GM12878 (cell line): ENCODE data around the gene FOXP1. TPM values are rescaled to one million over a fixed set of nuclear protein-coding genes. Genes with fewer than 3 reads are reported as not detected.

Experiments used
- ATAC-seq: fragments of 200-7000 bp; cut with Tn5 transposase; 3 replicates; pipeline ENCODE4 v1.9.1; 2020; ENCODE audit warnings: mild to moderate bottlenecking, moderate library complexity
- BruUV-seq: library from RNA; stranded (reverse); fragments of 400-500 nt; replicated peaks from 2 replicates; lab custom pipeline; 2021; lab: Mats Ljungman, UMichigan
- CTCF ChIA-PET: fragments of 300-600 bp; sonication (Branson Sonifier 250); formaldehyde crosslinking; extraction: SDS; loops from one replicate; lab custom pipeline; 2021; ENCODE audit warnings: inconsistent platforms; lab: Yijun Ruan, JAX
- POLR2A ChIA-PET: fragments of 350-600 bp; formaldehyde crosslinking; extraction: SDS; loops from one replicate; lab custom pipeline; 2021; ENCODE audit warnings: inconsistent platforms; lab: Charles Lee
- RAD21 ChIA-PET: fragments of 300-600 bp; sonication (Branson Sonifier 250); formaldehyde crosslinking; loops from one replicate; lab custom pipeline; 2023; ENCODE audit warnings: antibody characterized with exemption; ENCODE audit not compliant: unreplicated experiment; lab: Charles Lee
- SMC1A ChIA-PET: fragments of 300-600 bp; sonication (Branson Sonifier 250); formaldehyde crosslinking; loops from one replicate; lab custom pipeline; 2023; ENCODE audit not compliant: unreplicated experiment, uncharacterized antibody; lab: Charles Lee
- DNase-seq: peaks from one replicate; pipeline ENCODE4 v3.0.0-alpha.2; 2011; ENCODE audit warnings: low read depth, low spot score
- FAIRE-seq: peaks from 3 replicates; lab custom pipeline; 2011; peaks lifted over from hg19 to GRCh38; lab: Jason Lieb, UNC
- H2AFZ ChIP-seq: 2 replicates; pipeline ENCODE4 v1.6.0; 2011; ENCODE audit warnings: low read depth, low read length, control low read depth; ENCODE audit not compliant: control insufficient read depth
- H3K27ac ChIP-seq: 2 replicates; pipeline ENCODE4 v1.5.1; 2011; ENCODE audit warnings: control low read depth; ENCODE audit not compliant: control insufficient read depth, insufficient read depth
- H3K27me3 ChIP-seq, 2 experiments: replicated peaks in 1 of 2; 2 replicates each; pipeline versions ENCODE4 v1.6.0 to v1.6.1; 2011; ENCODE audit warnings: low read length in 1 of 2; ENCODE audit not compliant: control insufficient read depth in 2 of 2, insufficient read depth in 2 of 2
- H3K36me3 ChIP-seq, 2 experiments: 2 replicates each; pipeline ENCODE4 v1.5.1; 2011; ENCODE audit warnings: low read length in 1 of 2; ENCODE audit not compliant: control insufficient read depth in 2 of 2, insufficient read depth in 2 of 2
- H3K4me1 ChIP-seq: 2 replicates; pipeline ENCODE4 v1.6.1; 2011; ENCODE audit warnings: mild to moderate bottlenecking, low read length, moderate library complexity, mixed read lengths; ENCODE audit not compliant: control insufficient read depth, insufficient read depth
- H3K4me2 ChIP-seq: 2 replicates; pipeline ENCODE4 v1.6.0; 2011; ENCODE audit warnings: control low read depth; ENCODE audit not compliant: control insufficient read depth, insufficient read depth
- H3K4me3 ChIP-seq: fragments of 200-600 bp; sonication (generic); 2 replicates; pipeline ENCODE4 v1.5.1; 2016
- H3K79me2 ChIP-seq: 2 replicates; pipeline ENCODE4 v1.6.0; 2011; ENCODE audit warnings: low read length; ENCODE audit not compliant: control insufficient read depth, insufficient read depth
- H3K9ac ChIP-seq: 2 replicates; pipeline ENCODE4 v1.8.0; 2011; ENCODE audit warnings: low read length, control low read depth, mixed read lengths; ENCODE audit not compliant: control insufficient read depth, insufficient read depth
- H3K9me3 ChIP-seq: replicated peaks from 3 replicates; pipeline ENCODE4 v1.5.1; 2011; ENCODE audit warnings: mild to moderate bottlenecking, low read length; ENCODE audit not compliant: control insufficient read depth, insufficient read depth
- H4K20me1 ChIP-seq: 2 replicates; pipeline ENCODE4 v1.6.0; 2011; ENCODE audit not compliant: control insufficient read depth, insufficient read depth
- EZH2 ChIP-seq: IDR thresholded peaks from 2 replicates; pipeline ENCODE4 v1.6.1; 2012; ENCODE audit warnings: low read depth, mild to moderate bottlenecking, control low read depth, inconsistent platforms, low read length, borderline replicate concordance; ENCODE audit not compliant: control insufficient read depth
- HSF1 ChIP-seq: fragments of 150-350 bp; IDR thresholded peaks from 2 replicates; pipeline ENCODE4 v1.6.1; 2014; ENCODE audit warnings: mild to moderate bottlenecking, low read depth, low read length
- MTA2 ChIP-seq: fragments of 450-650 bp; IDR thresholded peaks from 2 replicates; pipeline ENCODE4 v1.6.1; 2016; ENCODE audit warnings: low read depth, mild to moderate bottlenecking, moderate library complexity
- PAX8 ChIP-seq: fragments of 450-650 bp; IDR thresholded peaks from 2 replicates; pipeline ENCODE4 v1.6.1; 2017; ENCODE audit warnings: mild to moderate bottlenecking, moderate library complexity
- REST ChIP-seq: IDR thresholded peaks from 2 replicates; pipeline ENCODE4 v1.6.1; 2012; ENCODE audit warnings: mild to moderate bottlenecking, low read depth, low read length
- SMARCA5 ChIP-seq: fragments of 450-650 bp; IDR thresholded peaks from 2 replicates; pipeline ENCODE4 v1.6.1; 2017; ENCODE audit warnings: mild to moderate bottlenecking
- TAF1 ChIP-seq: IDR thresholded peaks from 2 replicates; pipeline ENCODE4 v1.6.1; 2011; ENCODE audit warnings: mild to moderate bottlenecking, low read depth, low read length, borderline replicate concordance
- ZBTB4 ChIP-seq: fragments of 450-650 bp; formaldehyde crosslinking; IDR thresholded peaks from 2 replicates; pipeline ENCODE4 v1.4.0; 2022; ENCODE audit warnings: mild to moderate bottlenecking, moderate library complexity
- ZNF24 ChIP-seq: fragments of 450-650 bp; IDR thresholded peaks from 2 replicates; pipeline ENCODE4 v1.6.1; 2017; ENCODE audit warnings: antibody characterized with exemption, mild to moderate bottlenecking
- WGBS: methylation state at CpG from one replicate; pipeline ENCODE4 v1.1.6; 2016; ENCODE audit warnings: low lambda C conversion rate; ENCODE audit not compliant: insufficient replicate concordance, insufficient coverage; ENCODE audit errors: missing lambda C conversion rate; 5-methylcytosine and 5-hydroxymethylcytosine counted together
- in situ Hi-C: fragments of 300-500 bp; cut with MboI; formaldehyde crosslinking; loops from 9 replicates; pipeline ENCODE4 v1.14.3; 2018; ENCODE audit warnings: mixed read lengths
- intact Hi-C: fragments of 100-400 bp; cut with micrococcal nuclease; formaldehyde crosslinking; loops from one replicate; pipeline ENCODE4 v1.14.2; 2022; ENCODE audit not compliant: unreplicated experiment
- polyA plus RNA-seq, 11 experiments: library from polyadenylated mRNA; depleted of rRNA in 4 of 11; unstranded in 6 of 11; stranded (reverse) in 5 of 11; fragments of >200 nt; fragmentation: Nextera tagmentation in 4 of 11; fragmentation: Illumina TruSeq in 1 of 11; extraction: Ambion mirVana in 4 of 11; extraction: Trizol in 1 of 11; gene quantifications; 1 replicate in 1 of 11; 2 replicates in 10 of 11; pipeline versions ENCODE4 v1.2.1 to v1.2.3, GENCODE V29; 2011 to 2016; ENCODE audit warnings: inconsistent platforms in 2 of 11, missing spikeins in 2 of 11, low read depth in 1 of 11
- total RNA-seq, 4 experiments: library from RNA; depleted of rRNA in 3 of 4; stranded (reverse); fragments of >200 nt in 3 of 4; fragmentation: Illumina TruSeq in 1 of 4; extraction: Trizol in 1 of 4; gene quantifications; 2 replicates each; pipeline versions ENCODE4 v1.2.1 to v1.2.3, GENCODE V29; 2013 to 2021

FOXP1 gene
- total and polyA plus RNA-seq, 10 of the 15 experiments (the other 5 are each of a cell fraction or from before 2014, with no cell fraction given) = 0.05 to 1.6 (median 0.20) TPM; not detected in 1

GRCh38 chr3:71442652-71443042 is 140.9 kb downstream of the FOXP1 start (continued):
- TF ChIP-seq HSF1 (no peak), ZBTB4 (CRISPR knock-in tag) (no peak), PAX8 (no peak), MTA2 (no peak), TAF1 (no peak)

- SMC1A ChIA-PET = no interaction called here
- DNase-seq = no peak
- 80% methylated on average over 11 of the region's 11 CpGs for WGBS
- H3K9ac ChIP-seq = no peak overlapping the region
- H4K20me1 ChIP-seq = no peaks in the 10 kb centered on the region
- H3K9me3 ChIP-seq = no peaks in the 10 kb centered on the region; the same call in 2 of the 3 replicates
- intact Hi-C loops = no loop called here
- RAD21 ChIA-PET = no interaction called here
- no peaks in the 10 kb centered on the region for H3K36me3 ChIP-seq
- no peak for FAIRE-seq
- H3K4me3 ChIP-seq = no peak overlapping the region
- peaks cover 14% of the 10 kb centered on the region for H3K4me1 ChIP-seq
- H2AFZ ChIP-seq = no peak overlapping the region
- H3K79me2 ChIP-seq = no peaks in the 10 kb centered on the region
- H3K27me3 ChIP-seq = no peaks in the 10 kb centered on the region; a peak in 2 of 4 replicates
- CTCF ChIA-PET = interaction anchor here (0.7 kb wide), 1 partner anchor 12 kb away, joined by 3 read pairs; no protein-coding TSS in a partner anchor
- POLR2A ChIA-PET = interaction anchor here (0.6 kb wide), 2 partner anchors 81 to 419 kb away, joined by 3 read pairs; no protein-coding TSS in a partner anchor
- in situ Hi-C loops = no loop called here
- no peak overlapping the region for H3K27ac ChIP-seq
- no peak overlapping the region for H3K4me2 ChIP-seq
- no peak for ATAC-seq
- BruUV-seq = no TSS peak
- no peak for TF ChIP-seq REST
- TF ChIP-seq EZH2 = no peak
- TF ChIP-seq ZNF24 = no peak
- no peak for TF ChIP-seq SMARCA5
Observed at GRCh38 chr3:71441925-71442651, 141.4 kb downstream of the FOXP1 start.
